ENCODE results near the gene PIEZO2.

Gene PIEZO2

DNA sequence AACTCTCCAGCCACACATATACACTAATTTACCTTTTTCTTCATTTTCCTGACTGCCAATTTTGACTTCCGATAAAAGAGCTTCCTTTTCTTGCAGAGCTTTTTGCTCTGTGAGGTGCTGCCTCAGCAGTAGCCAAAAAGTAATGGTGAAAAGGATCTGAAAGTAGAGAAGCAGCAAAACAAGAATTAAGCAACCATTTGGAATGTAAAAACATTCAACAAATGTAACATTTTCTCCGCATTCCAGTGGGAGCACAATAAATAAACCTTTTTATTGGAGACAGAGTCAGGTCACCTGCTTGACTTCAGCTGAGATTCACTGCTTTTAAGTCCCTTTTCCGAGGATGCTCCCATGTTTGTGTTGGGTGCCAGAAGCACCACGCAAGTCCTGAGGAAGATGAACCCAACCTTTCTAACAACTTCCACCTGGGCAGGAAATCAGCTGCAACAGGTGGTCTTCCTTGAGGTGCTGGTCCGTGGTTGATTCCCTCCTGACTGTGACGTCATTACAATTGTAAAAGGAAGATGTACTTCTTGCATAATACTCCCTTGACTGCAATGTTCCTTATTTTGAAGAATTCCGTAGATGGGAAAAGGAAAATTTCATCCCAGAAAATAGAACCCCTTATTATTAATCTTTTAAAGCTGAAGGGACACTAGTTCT lies 358.1 kb downstream of the PIEZO2 start:
- peak; percentile 51 for DNase-seq (ENCODE audit: low read depth)

DNA sequence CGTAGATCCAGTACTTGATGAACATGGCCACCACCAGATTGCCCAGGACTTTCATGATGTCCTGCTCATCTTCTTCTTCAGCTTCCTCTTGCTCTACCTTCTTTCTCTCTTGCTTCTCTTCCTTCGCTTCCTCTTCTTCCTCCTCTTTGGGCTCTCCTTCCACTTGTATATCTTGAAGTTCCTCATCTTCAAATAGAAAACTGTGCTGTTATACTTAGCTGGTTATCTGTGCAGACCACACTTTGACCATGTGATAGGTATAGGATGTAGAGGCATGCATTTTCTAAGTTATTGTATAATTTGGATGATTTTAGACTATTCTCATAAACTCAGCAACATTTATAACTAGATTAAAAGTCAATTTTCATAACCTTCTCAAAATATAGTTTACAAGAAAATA lies 360.2 kb downstream of the PIEZO2 start:
- DNase-seq (ENCODE audit: low read depth), result no peak

DNA sequence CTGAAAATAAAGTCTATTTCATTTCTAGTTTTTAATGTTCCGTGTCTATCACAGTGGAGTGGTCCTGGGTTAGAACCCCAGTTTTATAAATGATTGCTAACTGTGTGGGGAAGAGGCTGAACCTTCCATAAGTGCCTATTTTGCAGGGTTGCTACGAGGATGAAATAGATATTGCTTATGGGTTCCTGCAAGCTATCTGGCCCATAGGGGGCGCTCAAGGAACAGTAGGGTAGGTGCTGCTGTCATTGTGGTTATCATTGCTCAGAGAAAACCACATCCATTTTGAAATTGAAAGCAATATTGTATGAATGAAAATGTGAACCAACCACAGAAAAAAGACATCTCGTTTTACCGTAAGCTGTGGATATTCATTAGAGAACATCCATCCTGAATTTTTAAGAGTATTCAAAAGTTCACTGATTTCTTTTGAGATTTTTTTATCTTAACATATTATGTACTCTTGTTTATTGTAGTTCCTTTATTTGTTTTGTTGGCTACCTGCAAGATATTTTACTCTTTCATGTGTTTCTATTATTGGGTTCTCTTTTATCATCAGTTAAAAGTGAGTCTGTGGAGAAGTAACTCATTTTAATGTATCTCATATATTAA lies 362.0 kb downstream of the PIEZO2 start:
- peak; percentile 84 for DNase-seq (ENCODE audit: low read depth)

DNA sequence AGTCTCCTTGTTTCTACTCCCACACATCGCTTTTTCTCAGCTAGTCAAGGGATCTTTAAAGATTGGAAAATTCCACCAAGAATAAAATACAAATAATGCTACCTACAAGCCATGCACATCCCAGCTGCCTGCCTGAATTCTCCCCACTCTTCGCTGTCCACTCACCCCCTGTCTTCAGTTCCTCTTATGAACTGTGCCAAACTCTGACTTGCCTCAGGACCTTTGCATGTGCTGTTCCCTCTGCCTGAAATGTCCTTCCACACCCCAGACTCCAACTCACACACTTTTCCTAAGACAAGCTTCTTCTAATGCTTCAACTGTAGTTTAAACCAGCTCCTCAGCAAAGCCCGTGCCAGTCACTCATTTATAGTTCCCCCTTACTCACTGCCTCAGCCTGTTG lies 363.6 kb downstream of the PIEZO2 start:
- DNase-seq (ENCODE audit: low read depth), result no peak

DNA sequence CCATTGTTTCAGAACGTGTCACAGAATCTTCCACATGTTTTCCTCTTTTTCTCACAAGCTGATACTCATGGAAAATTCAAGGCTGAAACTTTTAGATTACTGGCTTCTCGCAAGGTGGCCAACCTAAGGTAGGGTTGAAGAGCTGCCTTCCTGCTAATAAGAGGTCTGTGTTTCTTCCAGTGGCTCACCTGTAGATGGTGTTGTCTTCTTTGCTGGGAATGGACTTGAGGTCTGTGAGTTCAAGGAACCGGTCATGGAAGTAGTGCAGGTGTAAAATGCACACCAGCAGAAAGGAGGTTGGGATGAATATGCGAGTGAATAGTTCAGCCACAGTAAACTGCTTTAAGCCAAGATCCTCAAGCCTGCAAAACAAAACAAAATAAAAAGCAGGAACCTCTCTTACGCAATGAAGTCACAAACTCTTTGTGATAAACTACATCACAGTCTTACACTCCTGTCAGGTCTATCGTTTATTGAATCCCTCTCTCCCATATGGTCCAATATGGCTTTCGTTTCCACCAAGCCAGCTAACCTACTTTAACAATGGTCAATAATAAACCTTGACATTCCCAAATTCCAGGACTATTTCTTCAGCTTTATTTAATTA lies 364.7 kb downstream of the PIEZO2 start:
- DNase-seq (ENCODE audit: low read depth), result no peak

DNA sequence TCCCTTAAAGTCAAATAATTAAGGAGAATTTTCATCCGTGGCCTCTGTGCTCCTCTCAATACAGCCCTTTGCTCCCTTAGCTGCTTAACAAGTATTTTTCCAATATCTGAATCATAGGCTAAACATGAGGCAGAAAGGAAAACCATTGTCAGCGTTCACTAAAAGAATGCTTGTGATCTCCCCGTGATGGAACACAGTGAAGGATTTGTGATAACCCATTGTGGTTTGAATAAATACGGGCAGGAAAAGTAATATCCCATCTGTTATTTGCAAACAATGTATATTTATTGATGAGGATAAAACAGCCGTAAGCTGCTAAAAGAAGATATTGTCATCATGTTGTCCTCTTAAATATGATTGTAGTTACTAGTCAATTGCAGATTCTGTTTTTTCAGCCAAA lies 365.4 kb downstream of the PIEZO2 start:
- no peak for DNase-seq (ENCODE audit: low read depth)

DNA sequence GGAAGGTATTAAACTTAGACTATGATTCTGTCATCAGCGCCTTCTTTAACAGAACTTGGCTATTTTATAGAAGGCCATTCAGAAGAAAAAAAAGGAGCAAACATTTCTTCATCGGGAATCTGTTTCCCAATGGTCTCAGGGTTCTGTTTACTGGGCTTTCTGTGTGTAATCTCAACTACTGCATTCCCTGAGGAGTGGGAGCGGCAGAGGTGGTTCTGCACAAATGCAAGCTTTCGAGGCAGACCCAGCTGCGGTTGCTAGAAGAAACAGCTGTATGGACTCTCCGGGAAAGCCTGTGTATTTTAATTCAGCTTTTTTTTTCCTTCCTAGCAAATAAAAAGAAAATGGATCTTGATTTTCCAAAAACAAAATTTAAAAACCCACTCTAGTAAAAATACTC lies 372.9 kb downstream of the PIEZO2 start:
- DNase-seq (ENCODE audit: low read depth), result peak; percentile 46

DNA sequence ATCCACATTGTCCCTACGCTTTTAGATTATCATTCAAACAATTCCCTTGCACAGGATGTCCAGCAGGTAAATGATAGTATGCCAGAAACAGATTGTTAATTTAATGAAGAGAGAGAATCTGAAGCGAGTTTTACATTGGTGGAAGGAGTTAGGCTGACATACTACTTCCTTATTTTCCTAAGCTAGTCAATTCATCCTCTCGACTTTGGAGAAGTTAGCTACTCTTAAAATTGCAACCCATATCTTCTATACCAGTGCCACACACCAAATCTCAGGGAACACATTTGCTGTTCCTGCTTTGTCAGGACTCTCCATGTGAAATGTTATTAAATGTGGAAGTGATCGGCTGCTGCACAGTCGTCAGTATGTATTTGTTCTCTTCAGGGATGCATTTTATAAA lies 374.3 kb downstream of the PIEZO2 start:
- no peak for DNase-seq (ENCODE audit: low read depth)

DNA sequence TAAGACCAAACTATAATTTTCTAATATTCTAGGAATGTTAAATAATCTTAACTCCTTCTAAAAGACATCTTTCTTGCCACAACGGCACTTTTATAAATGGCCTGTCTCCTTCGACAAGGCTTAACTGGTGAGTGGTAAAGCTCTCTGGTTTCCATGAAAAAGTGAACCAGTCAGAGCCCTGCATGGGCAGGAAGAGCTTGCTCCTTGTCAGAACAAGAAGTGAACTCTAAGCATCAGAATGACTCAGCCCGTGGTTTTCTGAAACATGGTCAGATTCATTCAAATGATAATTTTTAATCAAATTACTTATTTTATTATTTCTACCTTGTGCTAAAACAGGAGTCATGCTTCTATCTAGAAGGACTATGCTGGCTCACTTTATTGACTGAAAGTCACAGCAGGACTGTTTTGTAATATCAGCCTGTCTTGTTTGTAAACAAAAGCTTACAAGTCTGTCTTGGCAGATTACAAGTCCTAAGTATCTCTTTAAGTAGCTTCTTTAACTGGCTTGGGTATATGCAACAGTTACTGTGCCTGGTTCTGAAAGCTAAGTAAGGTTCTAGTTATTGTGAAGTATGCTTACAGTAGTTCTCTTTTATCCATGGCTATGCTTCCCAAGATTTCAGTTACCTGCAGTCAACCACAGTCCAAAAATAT lies 378.2 kb downstream of the PIEZO2 start:
- peak; percentile 79 for DNase-seq (ENCODE audit: low read depth)

DNA sequence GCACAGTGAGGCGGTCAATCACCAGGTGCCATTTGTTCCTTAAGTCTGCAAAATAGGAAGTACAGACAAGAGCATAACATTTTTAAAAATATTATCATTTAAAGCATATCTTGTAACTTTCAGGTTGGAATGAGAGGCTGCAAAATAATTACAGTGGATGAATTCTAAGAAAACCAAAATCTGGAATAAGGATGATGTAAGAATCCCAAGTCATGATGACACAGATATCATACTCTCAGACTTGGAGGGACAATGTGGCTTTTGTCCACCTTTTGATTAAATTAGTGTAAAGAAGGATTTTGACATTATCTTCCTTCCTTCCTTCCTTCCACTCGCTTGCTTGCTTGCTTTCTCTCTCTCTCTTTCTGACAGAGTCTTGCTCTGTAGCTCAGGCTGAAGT lies 379.1 kb downstream of the PIEZO2 start:
- DNase-seq (ENCODE audit: low read depth), result no peak

DNA sequence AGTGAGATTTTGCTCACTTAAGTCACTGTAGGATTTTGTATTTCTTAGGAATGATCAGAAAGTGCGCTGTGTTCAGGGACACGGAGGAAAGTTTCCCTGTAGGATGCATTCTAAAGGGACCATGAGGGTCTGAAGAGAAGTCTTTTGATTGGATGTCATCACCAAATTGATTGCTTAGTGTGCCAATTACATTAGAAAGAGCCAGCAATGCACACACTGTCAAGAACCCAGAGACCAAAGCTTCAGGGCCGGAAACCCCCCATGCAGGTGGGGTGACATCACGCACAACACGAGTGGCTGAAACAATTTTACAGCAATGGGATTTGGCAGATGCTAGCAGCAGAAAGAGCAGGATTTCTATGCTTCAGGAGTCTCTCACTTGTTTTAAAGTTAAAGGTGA lies 381.1 kb downstream of the PIEZO2 start:
- no peak for DNase-seq (ENCODE audit: low read depth)

DNA sequence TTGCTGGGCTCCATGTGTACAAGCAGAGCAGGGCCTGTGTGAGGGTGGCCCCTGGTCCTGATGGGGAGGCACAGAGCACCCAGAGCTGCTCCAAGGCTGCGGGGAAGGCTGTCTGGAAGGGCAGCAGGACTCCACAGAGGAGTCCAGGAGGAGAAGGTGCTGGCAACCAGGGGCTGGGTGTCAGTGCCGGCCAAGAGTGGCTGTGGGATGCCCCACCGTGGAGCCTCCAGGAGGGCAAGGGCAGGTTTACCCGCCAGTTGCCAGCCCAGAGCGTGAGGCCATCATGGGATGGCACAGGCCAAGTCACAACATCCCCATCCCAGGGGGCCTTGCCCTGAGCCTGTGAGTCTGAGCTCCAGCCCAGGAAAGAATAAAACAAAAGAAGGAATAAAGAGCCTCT lies 381.7 kb downstream of the PIEZO2 start:
- DNase-seq (ENCODE audit: low read depth), result no peak

DNA sequence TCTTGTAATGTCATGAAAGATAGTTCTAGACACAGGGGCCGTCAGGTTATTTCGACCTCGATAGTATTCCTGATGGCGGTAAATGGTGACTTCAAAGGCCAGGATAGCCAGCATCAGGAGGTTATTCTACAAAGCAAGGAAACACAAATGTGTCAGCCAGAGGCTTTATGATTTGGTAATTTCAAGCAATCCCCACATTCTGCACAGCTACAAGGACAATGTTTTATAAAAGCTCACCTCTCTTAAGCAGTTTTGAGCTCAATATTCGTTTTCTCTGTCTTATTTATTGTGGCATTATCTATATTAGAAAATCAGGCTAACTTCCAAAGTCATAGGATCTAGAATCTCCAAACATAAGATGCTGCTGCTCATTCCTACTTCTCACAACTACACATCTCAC lies 388.4 kb downstream of the PIEZO2 start:
- DNase-seq (ENCODE audit: low read depth), result no peak

DNA sequence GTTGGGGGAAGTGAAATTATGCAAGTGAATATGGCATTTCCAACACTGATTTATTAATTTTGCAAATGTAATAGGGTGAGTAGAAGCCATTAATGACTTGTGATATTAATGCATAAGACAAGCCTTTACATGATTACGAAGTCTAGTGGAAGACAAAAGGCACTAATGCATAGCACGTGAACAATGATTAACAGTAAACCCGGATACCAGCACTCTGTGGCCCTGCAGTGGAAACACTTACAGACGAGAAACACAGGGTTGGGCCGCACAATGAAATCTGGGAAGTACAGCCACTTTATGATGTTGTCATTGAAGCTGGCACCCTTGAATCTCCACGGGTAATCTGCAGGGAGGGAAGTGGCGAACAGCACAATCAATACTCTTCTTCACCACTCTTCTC lies 390.1 kb downstream of the PIEZO2 start:
- DNase-seq (ENCODE audit: low read depth), result no peak

DNA sequence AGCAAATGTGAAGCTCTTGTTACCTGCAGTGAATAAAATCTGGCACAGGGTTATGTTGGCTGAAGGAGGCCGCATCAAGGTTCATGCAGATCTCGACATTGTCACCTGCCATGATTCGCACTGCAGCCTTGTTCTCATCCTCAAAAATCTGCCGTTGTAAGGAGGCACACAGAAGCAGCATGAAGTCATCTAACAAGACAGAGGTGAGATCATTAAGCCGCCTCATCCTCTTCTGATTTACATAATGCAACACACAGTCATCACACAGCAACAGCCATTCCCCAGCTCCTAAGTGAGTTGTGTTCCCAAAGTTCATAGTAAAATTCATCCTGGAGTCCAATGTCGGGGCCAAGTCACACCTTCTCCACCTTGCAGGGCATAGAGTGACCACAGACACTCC lies 391.4 kb downstream of the PIEZO2 start:
- DNase-seq (ENCODE audit: low read depth), result no peak

DNA sequence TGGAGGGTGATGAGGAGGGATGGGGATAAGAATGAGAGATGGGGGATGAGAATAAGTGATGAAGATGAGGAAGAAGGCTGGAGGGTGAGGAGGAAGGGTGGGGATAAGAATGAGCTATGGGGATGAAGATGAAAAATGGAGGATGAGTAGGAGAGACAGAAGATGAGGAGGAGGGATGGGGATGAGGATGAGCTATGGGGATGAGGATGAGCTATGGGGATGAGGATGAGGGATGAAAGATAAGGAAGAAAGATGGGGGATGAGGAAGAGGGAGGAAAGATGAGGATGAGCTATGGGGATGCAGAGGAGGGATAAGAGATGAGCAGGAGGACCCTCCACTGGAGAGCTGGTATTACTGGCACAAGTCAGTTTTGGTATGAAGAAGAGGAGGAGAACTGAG lies 392.0 kb downstream of the PIEZO2 start:
- no peak for DNase-seq (ENCODE audit: low read depth)

DNA sequence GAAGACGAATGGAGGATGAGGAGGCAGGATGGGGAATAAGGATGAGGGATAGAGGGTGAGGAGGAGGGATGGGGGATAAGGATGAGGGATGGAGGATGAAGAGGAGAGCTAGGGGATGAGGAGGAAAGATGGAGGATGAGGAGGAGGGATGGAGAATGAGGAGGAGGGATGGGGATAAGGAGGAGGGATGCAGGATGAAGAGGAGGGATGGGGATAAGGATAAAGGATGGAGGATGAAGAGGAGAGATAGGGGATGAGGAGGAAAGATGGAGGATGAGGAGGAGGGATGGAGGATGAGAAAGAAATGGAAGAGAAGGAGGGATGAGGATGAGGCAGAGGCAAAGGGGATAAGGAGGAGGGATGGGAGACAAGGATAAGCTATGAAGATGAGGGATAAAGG lies 393.5 kb downstream of the PIEZO2 start:
- no peak for DNase-seq (ENCODE audit: low read depth)

DNA sequence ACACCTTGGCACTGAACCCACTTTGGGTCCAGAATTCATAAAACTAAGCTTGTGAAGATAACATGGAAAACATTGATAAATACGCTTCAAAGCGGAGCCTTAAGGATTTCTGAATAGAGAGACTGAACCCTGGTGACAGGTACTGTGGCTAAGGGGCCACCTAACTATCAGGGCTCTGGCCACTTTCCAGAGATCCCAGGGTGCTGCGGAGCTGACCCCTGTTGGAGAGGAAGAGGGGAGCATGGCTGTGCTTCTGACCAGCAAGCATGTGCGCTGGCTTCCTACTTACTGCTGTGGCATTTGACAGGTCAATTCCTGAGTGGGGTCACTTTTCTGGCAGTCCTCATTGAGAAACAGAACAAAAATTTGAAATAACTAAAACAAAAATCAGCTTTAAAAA lies 395.2 kb downstream of the PIEZO2 start:
- no peak for DNase-seq (ENCODE audit: low read depth)

DNA sequence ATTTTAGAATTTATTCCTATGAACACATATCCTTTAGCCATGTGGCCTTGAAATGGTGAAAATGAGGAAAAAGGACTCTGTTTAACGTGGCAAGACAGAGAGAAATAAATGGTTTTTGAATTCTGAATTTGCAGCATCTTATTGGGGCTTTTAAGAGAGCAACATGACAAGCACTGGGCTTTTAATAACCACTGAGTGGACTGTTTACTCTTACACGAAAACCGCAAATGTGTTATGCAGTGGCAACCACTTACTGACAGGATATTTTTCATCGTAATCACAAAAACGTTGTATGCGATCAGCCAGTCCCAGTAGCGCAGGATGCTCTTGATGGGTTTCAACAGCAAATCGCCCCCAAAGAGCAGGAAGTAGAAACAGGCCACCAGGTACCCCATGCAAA lies 397.0 kb downstream of the PIEZO2 start:
- DNase-seq (ENCODE audit: low read depth), result peak; percentile 85

DNA sequence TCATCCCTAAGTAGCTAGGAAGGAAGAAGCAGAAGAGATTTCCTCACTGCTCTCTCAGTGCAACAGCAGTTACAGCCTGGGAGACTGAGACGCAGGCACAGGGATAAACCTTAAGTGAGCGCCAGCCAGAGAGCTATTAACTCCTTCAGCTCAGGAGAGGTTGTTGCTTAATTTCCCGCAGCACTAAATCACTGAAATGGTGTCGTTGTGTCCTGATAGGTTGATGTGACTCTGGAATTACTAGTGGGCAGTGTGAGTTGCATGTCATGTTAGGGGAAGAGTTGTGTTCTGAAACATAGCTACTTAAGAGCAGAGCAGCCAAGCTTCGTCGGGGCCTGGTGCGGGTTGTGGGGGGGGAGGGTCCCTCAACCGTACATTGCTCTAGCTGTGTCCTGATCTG lies 397.7 kb downstream of the PIEZO2 start:
- peak; percentile 37 for DNase-seq (ENCODE audit: low read depth)

DNA sequence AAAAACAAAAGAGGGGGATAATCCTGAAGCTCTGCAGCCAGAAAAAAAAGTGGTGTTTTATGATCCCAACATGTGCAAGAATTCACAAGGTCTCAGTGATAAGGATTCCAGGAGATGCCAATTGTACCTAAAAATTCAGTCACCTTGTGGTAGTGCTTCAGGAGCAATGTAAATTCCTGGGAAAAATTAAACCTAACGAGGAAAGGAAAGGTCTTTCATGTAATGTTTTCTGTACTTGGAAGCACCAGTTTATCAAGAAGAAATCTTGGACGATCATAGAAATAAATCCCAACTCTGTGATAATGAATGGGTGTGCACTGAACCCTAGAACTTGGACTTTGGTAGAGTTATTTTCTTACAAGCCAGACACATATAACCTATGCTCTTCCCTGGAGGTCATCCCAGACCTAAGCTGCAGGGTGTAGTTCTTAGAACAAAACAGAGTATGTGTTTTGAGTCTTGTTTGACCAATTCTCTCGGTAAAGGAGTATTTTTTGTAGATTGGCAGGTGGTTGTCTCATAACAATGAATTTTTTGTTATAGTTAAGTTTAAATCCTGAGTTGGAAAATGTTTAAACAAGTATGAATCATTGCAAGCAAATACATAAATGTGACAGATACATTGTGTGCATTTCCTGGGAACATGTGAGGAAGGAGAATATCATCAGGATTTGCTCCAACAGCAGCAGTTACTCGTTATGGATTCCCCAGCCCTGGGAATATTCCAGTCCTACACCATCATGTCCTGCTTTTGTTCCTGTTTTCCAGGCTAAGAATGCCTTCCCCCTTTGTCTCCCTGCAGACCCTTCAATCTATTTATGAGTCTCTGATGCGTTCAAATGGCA lies 399.0 kb downstream of the PIEZO2 start:
- DNase-seq (ENCODE audit: low read depth), result no peak

DNA sequence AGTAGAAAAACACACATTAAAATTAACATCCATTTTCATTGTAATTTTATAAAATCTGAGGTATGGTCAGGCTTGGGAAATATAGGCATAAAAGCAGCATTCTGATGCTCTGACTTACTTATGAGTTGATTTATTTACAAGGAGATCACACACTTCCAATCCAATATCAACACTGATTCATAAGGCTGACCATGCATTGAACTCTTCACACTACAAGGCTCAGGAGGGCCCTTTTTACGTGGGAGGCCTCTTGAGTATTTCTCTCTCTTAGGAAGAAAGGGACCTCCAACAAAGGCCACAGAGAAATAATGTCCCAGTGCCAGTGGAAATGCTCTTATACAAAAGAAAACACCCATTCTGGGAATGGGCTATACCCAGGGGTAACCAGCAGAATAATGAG lies 400.7 kb downstream of the PIEZO2 start:
- no peak for DNase-seq (ENCODE audit: low read depth)

All from amniotic epithelial cell (primary cell).